ENCODE measurements around the gene USF3.

Gene USF3

DNA sequence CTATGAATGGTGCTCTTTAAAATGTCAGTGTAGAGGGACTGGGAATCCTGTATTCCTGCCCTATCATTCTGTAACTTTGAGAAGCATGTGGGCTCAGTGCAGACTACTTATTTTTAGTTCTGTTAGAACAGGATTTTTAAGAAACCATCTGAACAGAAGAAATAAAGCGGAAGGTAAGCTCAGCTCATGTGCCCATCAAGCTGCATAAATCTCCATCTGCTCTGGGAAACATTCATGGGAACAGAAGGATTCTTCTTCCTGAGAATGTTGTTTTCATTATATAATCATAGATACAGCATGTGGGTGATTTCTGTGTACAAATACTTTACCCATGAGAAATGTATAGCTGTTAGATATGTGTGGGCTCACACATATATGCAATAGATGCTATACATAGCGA lies 94.2 kb downstream of the USF3 start:
- no peak for FAIRE-seq

- FAIRE-seq, result no peak
Measured at GRCh38 chr3:113601240-113601639, 95.2 kb downstream of the USF3 start.

DNA sequence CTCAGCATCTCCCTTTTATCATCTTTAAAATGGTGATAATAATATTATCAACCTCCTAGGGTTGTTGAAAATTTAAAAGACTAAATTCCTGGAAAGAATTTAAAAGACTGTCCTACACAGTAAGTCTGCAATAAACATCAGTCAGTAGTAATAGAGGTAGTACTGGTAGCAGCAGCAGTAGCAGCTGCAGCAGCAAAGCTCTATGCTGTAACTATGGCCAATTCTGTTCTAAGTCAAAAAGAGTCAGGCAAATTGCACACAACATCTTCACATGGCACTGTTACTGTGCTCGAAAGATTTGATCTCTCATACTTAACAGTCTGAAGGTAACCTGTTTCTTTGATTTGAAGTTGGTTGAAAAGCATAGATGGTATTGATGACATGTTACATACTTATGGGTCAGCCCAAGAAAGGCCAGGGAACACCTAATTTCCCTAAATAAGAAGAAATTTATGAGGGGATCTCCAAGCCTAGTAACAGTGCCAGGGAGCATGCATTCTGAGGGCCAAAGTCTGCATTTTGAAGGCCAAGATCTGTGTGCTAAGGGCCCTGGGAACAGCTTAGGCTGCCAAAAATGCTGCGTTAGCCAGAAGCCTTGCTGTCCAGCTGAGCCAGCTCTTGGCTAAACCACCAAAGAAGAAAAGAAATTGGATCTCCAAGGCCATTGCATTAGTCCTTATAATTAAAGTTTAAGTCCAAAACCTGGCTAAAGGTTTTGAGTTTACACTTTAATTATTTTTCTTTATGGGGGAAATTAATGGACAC lies 95.8 kb downstream of the USF3 start:
- FAIRE-seq, result no peak

All from endometrium (tissue), 2 donors.